ENCODE measurements around the gene CSNK1G1. TPM values are rescaled to one million over a fixed set of nuclear protein-coding genes. Genes with fewer than 3 reads are reported as not detected.
A peak's percentile ranks its signal among the peaks of the same experiment; 100 is the strongest.

The CSNK1G1 gene
- total and polyA plus RNA-seq, 3 donors from 2014 or later = 32.7 to 77.5 (median 59.6) TPM

DNA sequence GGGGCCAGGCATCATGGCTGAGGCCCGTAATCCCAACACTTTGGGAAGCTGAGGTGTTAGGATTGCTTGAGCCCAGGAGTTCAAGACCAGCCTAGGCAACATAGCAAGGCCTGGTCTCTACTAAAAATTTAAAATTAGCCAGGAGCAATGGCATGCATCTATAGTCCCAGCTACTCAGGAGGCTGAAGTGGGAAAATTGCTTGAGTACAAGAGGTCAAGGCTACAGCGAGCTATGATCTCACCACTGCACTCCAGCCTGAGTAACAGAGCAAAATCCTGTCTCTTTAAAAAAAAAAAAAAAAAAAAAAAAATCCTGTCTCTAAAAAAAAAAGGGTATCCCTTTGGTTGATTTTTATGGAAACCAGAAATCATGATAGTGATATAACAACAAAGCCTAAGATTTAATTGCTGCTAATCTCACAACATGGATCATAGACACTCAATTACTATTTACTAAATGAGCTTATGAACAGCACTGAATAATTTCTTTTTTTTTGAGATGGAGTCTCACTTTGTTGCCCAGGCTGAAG is 13.2 kb upstream of the CSNK1G1 start:
- no peak for TF ChIP-seq POLR2A (IDR thresholded peaks at IDR 0.05)
- no peak for TF ChIP-seq CTCF (IDR thresholded peaks at IDR 0.05)
- no peaks in the 10 kb centered on the region for H3K27me3 ChIP-seq
- 70 to 75% methylated on average over 2 of the region's 2 CpGs for WGBS, 2 donors
- H3K4me1 ChIP-seq = no peaks in the 10 kb centered on the region
- H3K4me3 ChIP-seq = no peak overlapping the region
- intact Hi-C loops (cut with DNase I; ENCODE audit: low total_unique reads) = no loop called here
- no peak for DNase-seq
- no peaks in the 10 kb centered on the region for H3K9me3 ChIP-seq
- no peak overlapping the region for H3K27ac ChIP-seq
- H3K36me3 ChIP-seq (ENCODE audit: low read depth, missing control alignments) = no peaks in the 10 kb centered on the region

DNA sequence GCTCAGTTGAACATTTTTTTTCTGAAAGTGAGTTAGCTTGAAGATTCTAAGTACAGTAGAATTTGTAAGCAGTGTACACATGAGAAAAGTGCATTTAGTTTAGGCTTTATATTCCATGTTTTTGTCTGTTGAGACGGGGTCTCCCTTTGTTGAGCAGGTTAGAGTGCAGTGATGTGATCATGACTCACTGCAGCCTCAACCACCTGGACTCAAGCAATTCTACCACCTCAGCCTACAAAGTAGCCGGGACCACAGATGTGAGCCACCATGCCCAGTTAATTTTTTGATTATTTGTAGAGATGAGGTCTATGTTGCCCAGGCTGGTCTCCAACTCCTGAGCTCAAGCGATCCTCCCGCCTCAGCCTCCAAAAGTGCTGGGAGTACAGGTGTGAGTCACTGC is 5.3 kb upstream of the CSNK1G1 start:
- TF ChIP-seq POLR2A (IDR thresholded peaks at IDR 0.05) (no peak), CTCF (IDR thresholded peaks at IDR 0.05) (no peak)
- Histone ChIP-seq H3K9me3 (no peaks in the 10 kb centered on the region), H3K4me1 (no peaks in the 10 kb centered on the region), H3K4me3 (no peak overlapping the region), H3K27me3 (no peaks in the 10 kb centered on the region), H3K36me3 (ENCODE audit: low read depth, missing control alignments) (no peaks in the 10 kb centered on the region), H3K27ac (no peak overlapping the region)
- intact Hi-C loops (cut with DNase I; ENCODE audit: low total_unique reads) = no loop called here
- DNase-seq = no peak
- 96 to 98% methylated on average over 4 of the region's 4 CpGs for WGBS, 2 donors

DNA sequence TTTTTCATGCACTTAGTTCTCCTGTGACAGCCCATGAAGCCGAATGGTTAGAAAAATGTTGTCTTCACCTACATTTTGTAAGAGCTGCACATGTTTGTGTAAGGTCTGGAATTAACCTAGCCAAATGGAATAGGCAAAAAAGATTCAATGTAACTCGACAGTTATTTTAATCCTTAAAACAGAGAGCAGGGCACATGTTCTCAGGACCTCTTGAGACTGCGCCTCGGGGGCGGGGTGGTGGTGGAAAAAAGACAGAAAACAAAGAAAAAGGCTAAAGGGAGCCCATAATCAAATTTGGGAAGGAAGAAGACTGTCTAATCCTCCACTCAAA is 702 bp upstream of the CSNK1G1 start:
- 11 to 22% methylated on average over 5 of the region's 5 CpGs for WGBS, 2 donors
- DNase-seq = no peak

DNA sequence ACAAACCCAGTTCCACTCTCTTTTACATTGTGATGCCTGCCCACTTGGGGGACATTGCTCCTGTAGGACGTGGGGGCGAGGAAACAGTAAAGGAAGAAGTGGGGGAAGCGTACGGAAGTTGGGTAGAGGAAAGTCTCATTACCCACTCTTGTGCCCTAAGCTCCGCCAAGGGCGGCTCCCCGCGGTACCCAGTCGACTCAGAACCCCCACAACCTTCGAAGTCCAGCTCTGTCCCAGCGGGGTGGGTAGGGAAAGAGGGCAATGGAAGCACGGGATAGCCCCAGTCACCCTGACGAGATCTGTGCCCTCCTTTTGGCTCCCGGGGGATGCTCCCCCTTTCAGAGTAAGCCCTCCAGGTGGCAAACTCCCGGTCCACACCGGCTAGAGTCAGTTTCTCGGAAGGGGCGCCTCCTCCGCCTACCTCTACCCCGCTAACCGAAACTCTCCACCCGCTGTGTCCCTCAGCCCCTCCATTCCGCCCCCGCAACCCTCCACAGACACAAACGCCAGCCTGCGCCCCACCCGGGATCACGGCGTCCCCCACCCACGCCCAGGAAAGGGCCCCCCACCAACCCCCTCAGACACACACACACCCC is 527 bp downstream of the CSNK1G1 start:
- intact Hi-C loops (cut with DNase I; ENCODE audit: low total_unique reads) = no loop called here

More for the DNA sequence above, 702 bp upstream of the CSNK1G1 start:
- H3K4me1 ChIP-seq = no peaks in the 10 kb centered on the region
- intact Hi-C loops (cut with DNase I; ENCODE audit: low total_unique reads) = no loop called here
- H3K36me3 ChIP-seq (ENCODE audit: low read depth, missing control alignments) = no peaks in the 10 kb centered on the region
- H3K27ac ChIP-seq = peak overlapping the region in 1 of 2 donors; percentile 55
- H3K4me3 ChIP-seq = peak overlapping the region; percentile 83 to 94
- TF ChIP-seq POLR2A (IDR thresholded peaks at IDR 0.05) (no peak), CTCF (IDR thresholded peaks at IDR 0.05) (no peak)
- H3K27me3 ChIP-seq = no peaks in the 10 kb centered on the region
- no peaks in the 10 kb centered on the region for H3K9me3 ChIP-seq

More for the DNA sequence above, 527 bp downstream of the CSNK1G1 start:
- 0% methylated on average over 16 to 30 of the region's 30 CpGs for WGBS, 2 donors
- Histone ChIP-seq H3K27me3 (no peaks in the 10 kb centered on the region), H3K4me3 (peak overlapping the region; percentile 83 to 94), H3K9me3 (no peaks in the 10 kb centered on the region), H3K36me3 (ENCODE audit: low read depth, missing control alignments) (no peaks in the 10 kb centered on the region), H3K27ac (peak overlapping the region; percentile 79 to 88), H3K4me1 (no peaks in the 10 kb centered on the region)
- TF ChIP-seq POLR2A (IDR thresholded peaks at IDR 0.05) (no peak), CTCF (IDR thresholded peaks at IDR 0.05) (no peak)
- DNase-seq = peak; percentile 28
